Endothelial cell of umbilical vein (primary cell): ENCODE data around the gene GPR160.

ENCODE experiments used
- EZH2 ChIP-seq: IDR thresholded peaks from 2 replicates; pipeline ENCODE4 v1.6.1; 2012; ENCODE audit warnings: borderline replicate concordance, low read depth, mild to moderate bottlenecking, moderate library complexity, low read length, inconsistent platforms; ENCODE audit not compliant: severe bottlenecking
- TF ChIP-seq, protein P1 (sequence below), 2 donors: IDR thresholded peaks; 1 replicate in 1 of 2; 2 replicates in 1 of 2; pipeline ENCODE4 v1.5.1; 2011; ENCODE audit warnings: low read length in 2 of 2, mild to moderate bottlenecking in 2 of 2, moderate library complexity in 2 of 2, control low read depth in 1 of 2, inconsistent platforms in 1 of 2, low read depth in 1 of 2; ENCODE audit not compliant: insufficient read depth in 1 of 2; ENCODE audit errors: extremely low read depth in 1 of 2

DNA sequence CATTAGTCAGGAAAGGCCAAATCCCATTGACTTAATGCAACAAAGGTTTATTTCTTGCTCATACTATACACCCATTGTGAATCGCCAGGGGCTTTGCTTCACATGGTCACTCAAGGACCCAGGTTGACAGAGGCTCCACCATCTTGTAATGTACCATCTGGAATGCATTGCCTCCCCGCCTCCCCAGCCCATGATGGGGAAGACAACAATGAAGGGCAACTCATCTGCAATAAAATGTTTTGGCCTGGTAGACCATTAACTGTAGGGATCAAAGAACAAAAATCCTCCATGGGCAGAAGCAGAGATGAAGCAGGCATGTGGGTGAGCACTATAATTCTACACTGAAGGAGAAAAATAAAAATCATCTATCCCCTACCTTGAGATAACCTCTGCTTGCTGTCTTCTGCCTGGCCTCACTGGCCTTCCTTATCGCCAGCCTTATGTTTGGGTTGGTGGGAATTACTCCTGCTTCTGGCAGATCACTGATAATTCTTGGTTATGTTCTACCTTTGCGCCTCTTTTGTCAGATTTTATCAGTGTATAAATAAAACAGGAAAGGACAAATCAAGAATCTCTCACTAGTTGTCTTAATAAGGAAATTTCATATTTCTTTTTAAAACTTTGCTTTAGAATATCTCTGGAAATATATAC, 37.8 kb downstream of the GPR160 start:
- TF ChIP-seq EZH2, result no peak
- TF ChIP-seq, protein P1, sequence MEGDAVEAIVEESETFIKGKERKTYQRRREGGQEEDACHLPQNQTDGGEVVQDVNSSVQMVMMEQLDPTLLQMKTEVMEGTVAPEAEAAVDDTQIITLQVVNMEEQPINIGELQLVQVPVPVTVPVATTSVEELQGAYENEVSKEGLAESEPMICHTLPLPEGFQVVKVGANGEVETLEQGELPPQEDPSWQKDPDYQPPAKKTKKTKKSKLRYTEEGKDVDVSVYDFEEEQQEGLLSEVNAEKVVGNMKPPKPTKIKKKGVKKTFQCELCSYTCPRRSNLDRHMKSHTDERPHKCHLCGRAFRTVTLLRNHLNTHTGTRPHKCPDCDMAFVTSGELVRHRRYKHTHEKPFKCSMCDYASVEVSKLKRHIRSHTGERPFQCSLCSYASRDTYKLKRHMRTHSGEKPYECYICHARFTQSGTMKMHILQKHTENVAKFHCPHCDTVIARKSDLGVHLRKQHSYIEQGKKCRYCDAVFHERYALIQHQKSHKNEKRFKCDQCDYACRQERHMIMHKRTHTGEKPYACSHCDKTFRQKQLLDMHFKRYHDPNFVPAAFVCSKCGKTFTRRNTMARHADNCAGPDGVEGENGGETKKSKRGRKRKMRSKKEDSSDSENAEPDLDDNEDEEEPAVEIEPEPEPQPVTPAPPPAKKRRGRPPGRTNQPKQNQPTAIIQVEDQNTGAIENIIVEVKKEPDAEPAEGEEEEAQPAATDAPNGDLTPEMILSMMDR (IDR thresholded peaks at IDR 0.05; ENCODE audit: extremely low read depth in 1 of 2, insufficient read depth in 1 of 2, low read depth in 1 of 2, low read length in 2 of 2), result no peak
